ENCODE measurements around the gene EXOC6B. TPM values are rescaled to one million over a fixed set of nuclear protein-coding genes. Genes with fewer than 3 reads are reported as not detected.

Gene EXOC6B
- total RNA-seq, 1 experiment from 2014 or later, result 40.1 TPM

DNA sequence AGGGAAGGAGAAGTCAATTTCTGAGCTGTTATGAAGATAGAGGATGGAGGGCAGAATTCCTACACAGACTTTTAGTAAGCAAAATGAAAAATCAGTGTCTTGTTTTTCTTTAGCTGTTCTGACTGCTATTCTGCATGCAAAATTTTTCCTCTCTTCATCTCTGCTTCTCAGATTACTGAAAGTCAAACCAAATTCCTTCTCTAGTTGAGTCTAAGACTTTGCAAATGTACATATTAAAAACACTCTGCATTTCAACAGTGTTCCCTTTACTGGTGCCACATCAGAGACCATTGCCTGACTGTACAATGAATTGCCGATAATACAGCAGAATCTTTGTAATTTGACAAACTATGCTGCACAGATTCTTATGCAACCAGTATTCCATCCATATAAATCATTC lies 198.8 kb downstream of the EXOC6B start:
- no peak overlapping the region for H3K27ac ChIP-seq (ENCODE audit: insufficient read length, low read depth, low read length)
- Mint-ChIP-seq H3K36me3 (ENCODE audit: insufficient read depth in 1 of 3, low read depth in 3 of 3) (no peaks in the 10 kb centered on the region), H3K27me3 (ENCODE audit: low read depth) (no peaks in the 10 kb centered on the region), H3K9me3 (no peaks in the 10 kb centered on the region), H3K4me3 (no peak overlapping the region), H3K27ac (no peak overlapping the region), H3K4me1 (peaks cover 14% of the 10 kb centered on the region in 2 experiments)
- H2BK5ac ChIP-seq (ENCODE audit: insufficient read length, low read length), result no peak overlapping the region
- no peaks in the 10 kb centered on the region for H3K27me3 ChIP-seq (ENCODE audit: insufficient read depth, low read length)
- WGBS (ENCODE audit: extremely low coverage, insufficient read length, low lambda C conversion rate), result no CpG with 5 or more reads among the region's 1 CpG
- no peak overlapping the region for H3K14ac ChIP-seq (ENCODE audit: insufficient read depth, low read length)
- no peak overlapping the region for H2AFZ ChIP-seq (ENCODE audit: low read length)
- no peaks in the 10 kb centered on the region for H3K79me1 ChIP-seq (ENCODE audit: insufficient read depth, low read depth, low read length, poor library complexity, severe bottlenecking)
- DNase-seq, result no peak
- H3K9ac ChIP-seq (ENCODE audit: extremely low read depth, insufficient read length, low read length), result no peak overlapping the region
- no peaks in the 10 kb centered on the region for H4K20me1 ChIP-seq (ENCODE audit: control insufficient read depth, insufficient read depth, insufficient read length)
- H4K8ac ChIP-seq (replicated peaks; ENCODE audit: insufficient read length, low read depth, low read length), result no peak overlapping the region
- no peak overlapping the region for H3K56ac ChIP-seq (ENCODE audit: insufficient read length, low read depth, low read length)
- no peak overlapping the region for H4K91ac ChIP-seq (ENCODE audit: insufficient read length, low read depth, low read length)
- H3K23ac ChIP-seq (ENCODE audit: insufficient read length, low read depth, low read length), result no peak overlapping the region
- H3K9me3 ChIP-seq (ENCODE audit: control insufficient read depth, low read depth, low read length), result no peaks in the 10 kb centered on the region
- H3T11ph ChIP-seq (ENCODE audit: low read length), result no peak overlapping the region
- H3K23me2 ChIP-seq (ENCODE audit: insufficient read length, low read depth, low read length, poor library complexity, severe bottlenecking), result no peaks in the 10 kb centered on the region
- TF ChIP-seq, protein P1, sequence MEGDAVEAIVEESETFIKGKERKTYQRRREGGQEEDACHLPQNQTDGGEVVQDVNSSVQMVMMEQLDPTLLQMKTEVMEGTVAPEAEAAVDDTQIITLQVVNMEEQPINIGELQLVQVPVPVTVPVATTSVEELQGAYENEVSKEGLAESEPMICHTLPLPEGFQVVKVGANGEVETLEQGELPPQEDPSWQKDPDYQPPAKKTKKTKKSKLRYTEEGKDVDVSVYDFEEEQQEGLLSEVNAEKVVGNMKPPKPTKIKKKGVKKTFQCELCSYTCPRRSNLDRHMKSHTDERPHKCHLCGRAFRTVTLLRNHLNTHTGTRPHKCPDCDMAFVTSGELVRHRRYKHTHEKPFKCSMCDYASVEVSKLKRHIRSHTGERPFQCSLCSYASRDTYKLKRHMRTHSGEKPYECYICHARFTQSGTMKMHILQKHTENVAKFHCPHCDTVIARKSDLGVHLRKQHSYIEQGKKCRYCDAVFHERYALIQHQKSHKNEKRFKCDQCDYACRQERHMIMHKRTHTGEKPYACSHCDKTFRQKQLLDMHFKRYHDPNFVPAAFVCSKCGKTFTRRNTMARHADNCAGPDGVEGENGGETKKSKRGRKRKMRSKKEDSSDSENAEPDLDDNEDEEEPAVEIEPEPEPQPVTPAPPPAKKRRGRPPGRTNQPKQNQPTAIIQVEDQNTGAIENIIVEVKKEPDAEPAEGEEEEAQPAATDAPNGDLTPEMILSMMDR (conservative IDR thresholded peaks at IDR 0.05), result no peak
- no peak overlapping the region for H3K4ac ChIP-seq (ENCODE audit: low read depth, low read length)
- no peak overlapping the region for H3K18ac ChIP-seq (ENCODE audit: insufficient read length, low read depth, low read length)
- H3K4me2 ChIP-seq (ENCODE audit: insufficient read depth, insufficient read length, low read length), result no peak overlapping the region
- no peak overlapping the region for H2BK15ac ChIP-seq (ENCODE audit: low read depth, low read length)
- H2BK12ac ChIP-seq (ENCODE audit: insufficient read length, low read depth, low read length), result no peak overlapping the region
- H4K5ac ChIP-seq (ENCODE audit: insufficient read length, low read depth, low read length), result no peak overlapping the region
- H2BK20ac ChIP-seq (ENCODE audit: low read depth, low read length, poor library complexity, severe bottlenecking), result no peak overlapping the region
- no peaks in the 10 kb centered on the region for H3K79me2 ChIP-seq (ENCODE audit: insufficient read depth, low read length)
- no peak overlapping the region for H2AK5ac ChIP-seq (ENCODE audit: insufficient read length, low read length)
- no peak overlapping the region for H2BK120ac ChIP-seq (ENCODE audit: low read depth, low read length, poor library complexity, severe bottlenecking)
- no peaks in the 10 kb centered on the region; the same call in 1 of the 2 replicates for H3K4me1 ChIP-seq (ENCODE audit: insufficient read depth, low read length)
